NT2/D1 (cell line): ENCODE measurements around the gene SCN9A.

Experiments
- SUZ12 ChIP-seq: IDR thresholded peaks from 2 replicates; pipeline ENCODE4 v1.6.1; 2011; ENCODE audit not compliant: insufficient read length, insufficient read depth; ENCODE audit errors: extremely low read depth
- YY1 ChIP-seq: IDR thresholded peaks from 2 replicates; pipeline ENCODE4 v1.6.1; 2011; ENCODE audit not compliant: insufficient read length, insufficient read depth
- ZNF274 ChIP-seq: IDR thresholded peaks from 2 replicates; pipeline ENCODE4 v1.6.1; 2011; ENCODE audit warnings: mild to moderate bottlenecking, low read depth, low read length

GRCh38 chr2:166240387-166241313, 135.1 kb downstream of the SCN9A start:
- TF ChIP-seq YY1 (no peak), ZNF274 (no peak), SUZ12 (no peak)
